Tibial nerve (tissue), 4 donors: ENCODE results near the gene CRHR1. TPM values are rescaled to one million over a fixed set of nuclear protein-coding genes. Genes with fewer than 3 reads are reported as not detected.

Source experiments
- DNase-seq, 2 donors: peaks; one replicate each; pipeline ENCODE4 v3.0.0-alpha.2; 2019; ENCODE audit warnings: low spot score in 2 of 2
- H3K27ac ChIP-seq, 4 donors: fragments of 200-600 bp; sonication (generic) in 3 of 4; one replicate each; pipeline ENCODE4 v1.5.1; 2017 to 2019; ENCODE audit warnings: mild to moderate bottlenecking in 1 of 4
- H3K27me3 ChIP-seq, 2 donors: fragments of 200-600 bp; sonication (generic) in 1 of 2; one replicate each; pipeline versions ENCODE4 v1.5.1 to v1.6.0; 2017 to 2019
- H3K36me3 ChIP-seq, 3 donors: fragments of 200-600 bp; sonication (generic); one replicate each; pipeline ENCODE4 v1.5.1; 2018 to 2019
- H3K4me1 ChIP-seq, 4 donors: fragments of 200-600 bp; sonication (generic) in 3 of 4; one replicate each; pipeline ENCODE4 v1.5.1; 2017 to 2019
- H3K4me3 ChIP-seq, 4 donors: fragments of 200-600 bp; sonication (generic) in 3 of 4; one replicate each; pipeline ENCODE4 v1.5.1; 2017 to 2019; ENCODE audit warnings: mild to moderate bottlenecking in 1 of 4, moderate library complexity in 1 of 4
- H3K9me3 ChIP-seq, 4 donors: fragments of 200-600 bp; sonication (generic) in 3 of 4; one replicate each; pipeline ENCODE4 v1.5.1; 2017 to 2019
- EP300 ChIP-seq, 2 donors: sonication (generic); formaldehyde crosslinking; IDR thresholded peaks; one replicate each; pipeline ENCODE4 v1.6.1; 2017; ENCODE audit warnings: antibody characterized with exemption in 2 of 2, mild to moderate bottlenecking in 1 of 2
- POLR2A ChIP-seq, 2 donors: fragments of 450-650 bp; IDR thresholded peaks; one replicate each; pipeline ENCODE4 v1.6.1; 2017; ENCODE audit warnings: antibody characterized with exemption in 2 of 2, mild to moderate bottlenecking in 2 of 2, moderate library complexity in 2 of 2
- WGBS, 2 donors: methylation state at CpG; one replicate each; pipeline ENCODE4 v1.1.5; 2018; 5-methylcytosine and 5-hydroxymethylcytosine counted together
- total RNA-seq, 4 donors: library from RNA; depleted of rRNA; stranded (reverse); fragments of >200 nt; gene quantifications; one replicate each; pipeline ENCODE4 v1.1.0, GENCODE V29; 2016
- TF ChIP-seq, protein P1 (sequence below), 5 experiments: fragments of 200-600 bp in 3 of 5; fragments of 450-650 bp in 2 of 5; sonication (generic) in 3 of 5; IDR thresholded peaks; one replicate each; pipeline ENCODE4 v1.5.1; 2016 to 2019; ENCODE audit warnings: antibody characterized with exemption in 5 of 5, mild to moderate bottlenecking in 3 of 5, moderate library complexity in 2 of 5

Gene CRHR1
- total RNA-seq, 4 donors from 2014 or later, result not detected

DNA sequence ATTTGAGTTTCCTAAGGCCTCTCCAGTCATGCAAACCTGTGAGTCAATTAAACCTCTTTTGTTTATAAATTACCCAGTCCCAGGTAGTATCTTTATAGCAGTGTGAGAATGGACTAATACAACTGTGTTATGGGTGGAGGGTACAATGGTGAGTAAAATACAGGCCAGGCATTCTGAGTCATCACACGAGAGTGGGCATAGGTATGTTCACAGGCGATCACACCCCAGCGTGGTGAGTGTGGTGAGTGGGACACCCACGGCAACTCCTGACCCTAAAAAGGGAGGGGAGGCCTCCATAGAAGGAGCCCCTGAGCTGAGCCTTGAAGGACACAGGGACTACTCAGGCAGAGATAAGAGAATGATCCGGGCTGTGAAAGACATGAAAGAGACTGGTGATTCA is 87.6 kb downstream of the CRHR1 start:
- H3K36me3 ChIP-seq, result no peaks in the 10 kb centered on the region
- H3K4me3 ChIP-seq, result no peak overlapping the region
- TF ChIP-seq, protein P1, sequence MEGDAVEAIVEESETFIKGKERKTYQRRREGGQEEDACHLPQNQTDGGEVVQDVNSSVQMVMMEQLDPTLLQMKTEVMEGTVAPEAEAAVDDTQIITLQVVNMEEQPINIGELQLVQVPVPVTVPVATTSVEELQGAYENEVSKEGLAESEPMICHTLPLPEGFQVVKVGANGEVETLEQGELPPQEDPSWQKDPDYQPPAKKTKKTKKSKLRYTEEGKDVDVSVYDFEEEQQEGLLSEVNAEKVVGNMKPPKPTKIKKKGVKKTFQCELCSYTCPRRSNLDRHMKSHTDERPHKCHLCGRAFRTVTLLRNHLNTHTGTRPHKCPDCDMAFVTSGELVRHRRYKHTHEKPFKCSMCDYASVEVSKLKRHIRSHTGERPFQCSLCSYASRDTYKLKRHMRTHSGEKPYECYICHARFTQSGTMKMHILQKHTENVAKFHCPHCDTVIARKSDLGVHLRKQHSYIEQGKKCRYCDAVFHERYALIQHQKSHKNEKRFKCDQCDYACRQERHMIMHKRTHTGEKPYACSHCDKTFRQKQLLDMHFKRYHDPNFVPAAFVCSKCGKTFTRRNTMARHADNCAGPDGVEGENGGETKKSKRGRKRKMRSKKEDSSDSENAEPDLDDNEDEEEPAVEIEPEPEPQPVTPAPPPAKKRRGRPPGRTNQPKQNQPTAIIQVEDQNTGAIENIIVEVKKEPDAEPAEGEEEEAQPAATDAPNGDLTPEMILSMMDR (IDR thresholded peaks at IDR 0.05), result no peak
- TF ChIP-seq POLR2A (IDR thresholded peaks at IDR 0.05) (no peak), EP300 (IDR thresholded peaks at IDR 0.05) (no peak)
- WGBS, 2 donors, result 81 to 92% methylated on average over 5 of the region's 5 CpGs
- H3K27me3 ChIP-seq, result peaks cover 0 to 22% of the 10 kb centered on the region in 2 donors
- H3K27ac ChIP-seq, result no peak overlapping the region
- DNase-seq, result no peak
- no peaks in the 10 kb centered on the region for H3K4me1 ChIP-seq
- no peaks in the 10 kb centered on the region for H3K9me3 ChIP-seq

DNA sequence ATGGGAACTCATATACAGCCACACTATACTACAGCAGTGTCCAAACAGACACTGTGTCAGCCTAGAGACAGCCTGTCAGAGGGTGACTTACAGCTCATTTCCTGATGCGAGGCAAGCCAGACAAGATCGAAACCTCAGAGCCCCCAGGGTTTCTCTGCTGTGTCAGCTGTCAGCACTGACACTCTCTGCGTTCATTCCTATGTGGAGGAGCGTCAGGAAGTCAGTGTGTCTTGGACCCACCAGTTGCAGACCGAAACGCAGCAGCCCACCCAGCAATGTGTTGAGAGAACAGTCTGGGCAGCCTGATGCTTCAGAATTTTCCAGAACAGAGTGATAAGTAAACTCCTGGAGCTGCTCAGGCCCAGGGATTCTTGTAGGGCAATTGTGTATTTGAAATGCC is 89.6 kb downstream of the CRHR1 start:
- H3K36me3 ChIP-seq, result no peaks in the 10 kb centered on the region
- H3K27ac ChIP-seq, result no peak overlapping the region
- peaks cover 0 to 34% of the 10 kb centered on the region in 2 donors for H3K27me3 ChIP-seq
- 7 to 11% methylated on average over 6 of the region's 6 CpGs for WGBS, 2 donors
- peaks cover 0 to 4% (median 0%) of the 10 kb centered on the region in 4 donors for H3K9me3 ChIP-seq
- TF ChIP-seq, protein P1 (IDR thresholded peaks at IDR 0.05), result no peak
- no peak for TF ChIP-seq POLR2A (IDR thresholded peaks at IDR 0.05)
- no peak for TF ChIP-seq EP300 (IDR thresholded peaks at IDR 0.05)
- no peaks in the 10 kb centered on the region for H3K4me1 ChIP-seq
- no peak overlapping the region for H3K4me3 ChIP-seq
- no peak for DNase-seq

DNA sequence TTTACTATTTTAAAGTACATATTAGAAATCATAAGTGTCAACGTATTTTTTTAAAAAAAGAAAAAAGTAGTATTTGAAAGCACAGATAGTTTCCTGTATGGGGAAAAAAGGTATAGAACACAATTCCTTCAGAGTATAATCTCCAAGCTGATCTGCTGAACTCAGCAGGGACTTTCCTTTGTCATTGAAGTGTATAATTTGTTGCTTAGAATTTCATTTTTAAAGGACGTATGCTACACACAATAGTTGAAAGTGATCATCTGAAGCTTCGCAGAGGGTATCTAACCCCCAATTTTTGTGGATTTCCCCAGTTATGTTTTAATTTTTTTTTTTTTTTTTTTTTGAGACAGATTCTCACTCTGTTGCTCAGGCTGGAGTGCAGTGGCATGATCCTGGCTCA is 90.0 kb downstream of the CRHR1 start:
- peaks cover 0 to 4% (median 0%) of the 10 kb centered on the region in 4 donors for H3K9me3 ChIP-seq
- 68 to 71% methylated on average over 3 of the region's 3 CpGs for WGBS, 2 donors
- H3K36me3 ChIP-seq, result no peaks in the 10 kb centered on the region
- DNase-seq, result no peak
- H3K27ac ChIP-seq, result no peak overlapping the region
- H3K4me1 ChIP-seq, result no peaks in the 10 kb centered on the region
- H3K4me3 ChIP-seq, result no peak overlapping the region
- H3K27me3 ChIP-seq, result peaks cover 0 to 38% of the 10 kb centered on the region in 2 donors
- TF ChIP-seq EP300 (IDR thresholded peaks at IDR 0.05) (no peak), POLR2A (IDR thresholded peaks at IDR 0.05) (no peak)
- TF ChIP-seq, protein P1 (IDR thresholded peaks at IDR 0.05), result no peak

DNA sequence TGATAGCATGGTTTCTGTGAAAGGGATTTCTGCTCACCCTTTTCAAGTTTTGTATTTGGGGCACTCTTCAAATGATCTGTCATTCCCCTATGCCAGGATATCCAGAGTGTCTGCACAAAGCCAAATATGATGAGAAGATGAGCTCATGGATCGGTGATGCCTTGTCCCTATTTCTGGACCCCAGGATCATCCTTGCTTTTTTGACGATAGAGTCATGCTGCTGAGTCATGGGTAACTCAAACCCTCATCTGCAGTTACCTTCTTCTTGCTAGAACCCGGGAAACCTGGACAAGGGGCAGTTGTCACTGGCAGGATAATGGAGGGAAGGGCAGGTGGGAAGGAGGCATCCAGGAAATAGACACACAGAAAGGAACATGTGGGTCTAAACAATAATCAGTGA is 92.4 kb downstream of the CRHR1 start:
- Histone ChIP-seq H3K4me1 (no peaks in the 10 kb centered on the region), H3K4me3 (no peak overlapping the region), H3K9me3 (peaks cover 0 to 4% (median 0%) of the 10 kb centered on the region in 4 donors), H3K36me3 (no peaks in the 10 kb centered on the region), H3K27ac (no peak overlapping the region), H3K27me3 (peaks cover 0 to 36% of the 10 kb centered on the region in 2 donors)
- TF ChIP-seq, protein P1 (IDR thresholded peaks at IDR 0.05), result no peak
- TF ChIP-seq POLR2A (IDR thresholded peaks at IDR 0.05), result no peak
- TF ChIP-seq EP300 (IDR thresholded peaks at IDR 0.05), result no peak
- DNase-seq, result no peak
- WGBS, 2 donors, result 78 to 86% methylated on average over 3 of the region's 3 CpGs

DNA sequence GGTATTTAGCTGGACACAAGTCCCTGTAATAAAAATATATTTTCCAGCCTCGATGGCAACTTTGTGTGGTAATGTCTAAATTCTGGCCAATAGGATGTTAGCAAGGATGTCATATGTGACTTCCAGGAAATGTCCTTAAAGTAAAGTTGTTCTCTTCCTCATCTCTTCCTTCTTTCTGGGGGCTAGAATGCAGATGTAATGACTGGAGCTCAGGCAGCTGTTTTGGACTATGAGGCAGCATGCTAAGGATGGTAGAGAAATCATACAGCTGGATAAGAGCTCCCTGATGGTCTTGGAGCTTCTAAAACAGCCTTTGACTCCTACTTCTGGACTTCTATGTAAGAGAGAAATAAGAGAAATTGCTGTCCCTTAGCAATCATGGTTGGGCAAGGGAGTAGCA is 93.3 kb downstream of the CRHR1 start:
- Histone ChIP-seq H3K9me3 (peaks cover 0 to 4% (median 0%) of the 10 kb centered on the region in 4 donors), H3K27me3 (peaks cover 0 to 32% of the 10 kb centered on the region in 2 donors), H3K4me3 (no peak overlapping the region), H3K36me3 (no peaks in the 10 kb centered on the region), H3K27ac (no peak overlapping the region), H3K4me1 (no peaks in the 10 kb centered on the region)
- DNase-seq, result no peak
- TF ChIP-seq POLR2A (IDR thresholded peaks at IDR 0.05) (no peak), EP300 (IDR thresholded peaks at IDR 0.05) (no peak)
- TF ChIP-seq, protein P1 (IDR thresholded peaks at IDR 0.05), result no peak
- 61 to 76% methylated on average over 1 of the region's 1 CpG for WGBS, 2 donors
